Colonic mucosa (tissue), 4 donors: Measurements from ENCODE around the gene DGKD. TPM values are rescaled to one million over a fixed set of nuclear protein-coding genes. Genes with fewer than 3 reads are reported as not detected.

Experiments used
- DNase-seq: peaks from one replicate; pipeline ENCODE4 v3.0.0-alpha.2; 2020
- H3K27ac ChIP-seq: fragments of 200-600 bp; one replicate; pipeline ENCODE4 v1.8.0; 2021
- H3K27me3 ChIP-seq: fragments of 200-600 bp; one replicate; pipeline ENCODE4 v1.8.0; 2021
- H3K36me3 ChIP-seq: fragments of 200-600 bp; one replicate; pipeline ENCODE4 v1.8.0; 2021
- H3K4me1 ChIP-seq: fragments of 200-600 bp; one replicate; pipeline ENCODE4 v1.8.0; 2021; ENCODE audit warnings: mild to moderate bottlenecking
- H3K4me3 ChIP-seq: fragments of 200-600 bp; one replicate; pipeline ENCODE4 v1.8.0; 2021
- H3K9ac ChIP-seq, 2 donors: one replicate each; pipeline ENCODE4 v1.7.0; 2013; ENCODE audit warnings: control low read depth in 2 of 2, low read depth in 2 of 2, low read length in 2 of 2
- H3K9me3 ChIP-seq: fragments of 200-600 bp; one replicate; pipeline ENCODE4 v1.8.0; 2021
- intact Hi-C: fragments of 100-400 bp; cut with DNase I; formaldehyde crosslinking; loops from one replicate; pipeline ENCODE4 v1.14.1; 2022
- total RNA-seq, 2 donors: library from RNA; stranded (reverse); fragmentation: NEBNext Ultra II Directional in 1 of 2; extraction: Animal tissue kit (Norgen Biotek cat#: 25700) in 1 of 2; gene quantifications; one replicate each; pipeline ENCODE4 v1.2.1, GENCODE V29; 2021
- TF ChIP-seq, protein P1 (sequence below): fragments of 200-600 bp; IDR thresholded peaks from one replicate; pipeline ENCODE4 v1.8.0; 2022; ENCODE audit warnings: antibody characterized with exemption, mild to moderate bottlenecking
- donor health status: healthy.
- donor health status: DM: no; HTN: no; CAD: no.
- donor health status: DM: no; HTN: no; CAD: no.

The DGKD gene
- total RNA-seq, 2 donors from 2014 or later: 64.4 to 94.6 TPM

DNA sequence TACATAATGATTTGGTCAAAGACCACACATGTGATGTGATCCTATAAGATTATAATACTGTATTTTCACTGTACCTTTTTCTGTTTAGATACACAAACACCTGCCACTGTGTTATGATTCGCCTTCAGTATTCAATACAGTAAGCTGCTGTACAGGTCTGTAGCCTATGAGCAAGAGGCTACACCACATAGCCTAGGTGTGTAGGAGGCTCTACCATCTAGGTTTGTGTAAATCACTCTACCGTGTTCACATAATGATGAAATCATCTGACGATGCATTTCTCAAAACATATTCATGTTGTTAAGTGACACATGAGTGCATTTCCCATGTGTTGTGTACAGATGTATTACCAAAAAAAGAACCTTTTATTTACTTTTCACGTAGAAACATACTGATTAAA lies 137.8 kb downstream of the DGKD start:
- TF ChIP-seq, protein P1, sequence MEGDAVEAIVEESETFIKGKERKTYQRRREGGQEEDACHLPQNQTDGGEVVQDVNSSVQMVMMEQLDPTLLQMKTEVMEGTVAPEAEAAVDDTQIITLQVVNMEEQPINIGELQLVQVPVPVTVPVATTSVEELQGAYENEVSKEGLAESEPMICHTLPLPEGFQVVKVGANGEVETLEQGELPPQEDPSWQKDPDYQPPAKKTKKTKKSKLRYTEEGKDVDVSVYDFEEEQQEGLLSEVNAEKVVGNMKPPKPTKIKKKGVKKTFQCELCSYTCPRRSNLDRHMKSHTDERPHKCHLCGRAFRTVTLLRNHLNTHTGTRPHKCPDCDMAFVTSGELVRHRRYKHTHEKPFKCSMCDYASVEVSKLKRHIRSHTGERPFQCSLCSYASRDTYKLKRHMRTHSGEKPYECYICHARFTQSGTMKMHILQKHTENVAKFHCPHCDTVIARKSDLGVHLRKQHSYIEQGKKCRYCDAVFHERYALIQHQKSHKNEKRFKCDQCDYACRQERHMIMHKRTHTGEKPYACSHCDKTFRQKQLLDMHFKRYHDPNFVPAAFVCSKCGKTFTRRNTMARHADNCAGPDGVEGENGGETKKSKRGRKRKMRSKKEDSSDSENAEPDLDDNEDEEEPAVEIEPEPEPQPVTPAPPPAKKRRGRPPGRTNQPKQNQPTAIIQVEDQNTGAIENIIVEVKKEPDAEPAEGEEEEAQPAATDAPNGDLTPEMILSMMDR: no peak
- Histone ChIP-seq H3K36me3 (peaks cover 7% of the 10 kb centered on the region), H3K9me3 (no peaks in the 10 kb centered on the region), H3K27ac (no peak overlapping the region), H3K4me3 (no peak overlapping the region), H3K4me1 (no peaks in the 10 kb centered on the region), H3K9ac (no peak overlapping the region), H3K27me3 (no peaks in the 10 kb centered on the region)
- intact Hi-C loops: no loop called here
- DNase-seq: no peak

DNA sequence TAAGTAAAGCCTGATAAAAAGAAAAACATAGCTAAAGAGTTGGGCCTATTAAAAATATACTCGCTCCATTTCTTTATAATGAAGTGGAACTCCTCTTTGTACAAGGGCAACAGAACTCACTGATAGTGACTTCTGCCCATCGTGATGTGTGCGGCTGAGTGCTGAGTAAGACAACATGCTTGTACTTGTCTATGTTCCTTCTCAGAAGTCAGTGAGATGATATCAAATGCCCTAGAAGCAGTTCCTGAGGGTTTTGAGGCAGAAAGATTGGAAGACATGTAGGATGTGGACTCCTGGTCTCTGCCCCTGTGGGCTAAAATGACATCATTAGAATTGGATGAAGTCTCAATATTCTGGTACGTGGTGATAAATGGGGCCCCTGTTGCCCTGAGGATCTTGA lies 138.5 kb downstream of the DGKD start:
- H3K27me3 ChIP-seq: no peaks in the 10 kb centered on the region
- H3K4me1 ChIP-seq: no peaks in the 10 kb centered on the region
- H3K9me3 ChIP-seq: no peaks in the 10 kb centered on the region
- H3K27ac ChIP-seq: no peak overlapping the region
- intact Hi-C loops: no loop called here
- no peak overlapping the region for H3K9ac ChIP-seq
- no peak for DNase-seq
- H3K36me3 ChIP-seq: peaks cover 7% of the 10 kb centered on the region
- TF ChIP-seq, protein P1: no peak
- no peak overlapping the region for H3K4me3 ChIP-seq

DNA sequence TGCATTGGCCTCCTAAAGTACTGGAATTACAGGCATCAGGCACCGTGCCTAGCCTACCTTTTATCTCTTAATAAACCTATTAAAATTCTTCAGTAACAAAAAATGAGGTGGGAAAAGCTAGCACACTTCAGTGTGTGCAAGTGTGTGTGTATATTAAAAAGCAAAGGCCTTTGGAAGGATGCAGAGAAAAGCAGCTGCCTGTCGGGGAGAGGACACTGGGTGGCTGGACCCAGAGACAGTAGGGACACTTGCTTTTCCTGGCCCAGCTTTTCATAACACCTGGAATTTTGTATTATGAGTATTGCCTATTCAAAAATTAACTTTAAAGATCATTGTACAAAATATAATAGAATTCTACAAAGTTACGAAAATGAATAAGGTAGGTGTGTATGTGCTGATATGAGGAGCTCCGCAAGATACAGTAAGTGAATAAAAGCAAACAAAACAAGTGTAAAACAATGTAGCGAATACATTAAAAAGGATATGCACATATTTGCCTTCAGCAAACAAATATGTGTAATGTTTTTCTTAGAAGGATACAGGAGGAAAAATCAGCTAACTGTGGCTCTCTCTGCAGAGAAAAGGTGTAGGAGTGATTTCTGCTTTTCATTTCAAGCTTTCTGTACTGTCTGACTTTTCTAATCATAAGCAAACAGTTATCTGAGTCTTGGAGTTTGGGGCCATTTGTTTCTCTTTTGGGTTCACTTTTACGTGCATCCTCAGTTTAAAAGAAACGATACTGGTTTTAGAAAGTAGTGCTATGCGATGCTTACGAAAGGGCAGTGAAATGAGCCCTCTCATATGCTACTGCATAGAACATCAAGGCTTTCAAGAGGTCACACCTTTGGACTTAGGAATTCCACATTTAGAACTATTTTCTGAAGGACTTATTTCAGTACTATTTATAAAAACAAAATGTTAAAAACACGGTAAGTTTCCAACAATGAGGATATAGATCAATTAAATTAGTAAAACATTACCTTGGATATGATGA lies 141.5 kb downstream of the DGKD start:
- intact Hi-C loops: no loop called here
- TF ChIP-seq, protein P1: no peak
- no peak for DNase-seq
- H3K27ac ChIP-seq: no peak overlapping the region
- H3K4me3 ChIP-seq: no peak overlapping the region
- H3K9ac ChIP-seq: no peak overlapping the region
- no peaks in the 10 kb centered on the region for H3K9me3 ChIP-seq
- H3K36me3 ChIP-seq: peaks cover 7% of the 10 kb centered on the region
- H3K4me1 ChIP-seq: no peaks in the 10 kb centered on the region
- no peaks in the 10 kb centered on the region for H3K27me3 ChIP-seq

DNA sequence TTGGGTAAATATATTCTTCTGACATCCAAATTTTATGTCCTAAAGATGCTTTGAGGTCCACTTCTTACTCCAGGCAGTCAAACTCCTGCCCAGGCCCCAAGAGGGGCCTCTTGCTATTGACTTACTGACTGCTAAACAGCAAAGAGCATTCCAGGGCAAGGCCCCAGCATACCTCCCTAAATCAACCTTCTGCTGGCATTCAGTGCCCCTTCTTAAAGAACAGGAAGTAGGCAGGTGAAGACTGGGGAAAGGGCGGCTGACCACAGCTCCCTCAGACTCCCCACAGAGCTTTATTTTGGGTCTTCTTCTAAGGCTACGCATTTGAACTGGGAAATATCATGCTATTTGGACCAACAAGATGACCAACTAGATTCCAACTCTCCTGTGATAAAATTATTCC lies 143.4 kb downstream of the DGKD start:
- no peaks in the 10 kb centered on the region for H3K27me3 ChIP-seq
- H3K27ac ChIP-seq: no peak overlapping the region
- no peak overlapping the region for H3K4me3 ChIP-seq
- H3K9ac ChIP-seq: no peak overlapping the region
- no peak for DNase-seq
- H3K4me1 ChIP-seq: no peaks in the 10 kb centered on the region
- TF ChIP-seq, protein P1: no peak
- H3K9me3 ChIP-seq: no peaks in the 10 kb centered on the region
- intact Hi-C loops: no loop called here
- peaks cover 6% of the 10 kb centered on the region for H3K36me3 ChIP-seq

DNA sequence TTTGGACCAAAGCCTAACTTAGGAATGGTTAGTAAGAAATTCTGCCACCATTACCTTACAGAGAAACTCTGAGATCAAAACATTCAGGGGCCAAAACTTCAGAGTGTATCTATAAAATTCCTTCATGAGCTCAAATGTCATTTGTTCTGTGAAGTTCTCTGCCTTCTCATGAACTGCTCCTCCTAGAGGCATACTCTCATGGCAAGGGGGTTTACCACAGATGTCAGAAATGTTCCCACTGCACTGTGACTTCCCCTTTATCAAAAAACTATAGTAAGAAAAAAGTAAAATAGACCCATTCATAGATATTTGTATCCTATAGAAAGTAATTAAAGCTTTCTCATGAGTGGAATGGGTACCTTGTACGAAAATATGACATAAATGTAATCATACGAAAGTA lies 143.8 kb downstream of the DGKD start:
- H3K4me3 ChIP-seq: no peak overlapping the region
- peaks cover 2% of the 10 kb centered on the region for H3K36me3 ChIP-seq
- H3K9ac ChIP-seq: no peak overlapping the region
- intact Hi-C loops: no loop called here
- H3K27me3 ChIP-seq: no peaks in the 10 kb centered on the region
- H3K27ac ChIP-seq: no peak overlapping the region
- DNase-seq: no peak
- TF ChIP-seq, protein P1: no peak
- H3K4me1 ChIP-seq: no peaks in the 10 kb centered on the region
- H3K9me3 ChIP-seq: no peaks in the 10 kb centered on the region
